ENCODE data around the gene AGTRAP.

The AGTRAP gene

DNA sequence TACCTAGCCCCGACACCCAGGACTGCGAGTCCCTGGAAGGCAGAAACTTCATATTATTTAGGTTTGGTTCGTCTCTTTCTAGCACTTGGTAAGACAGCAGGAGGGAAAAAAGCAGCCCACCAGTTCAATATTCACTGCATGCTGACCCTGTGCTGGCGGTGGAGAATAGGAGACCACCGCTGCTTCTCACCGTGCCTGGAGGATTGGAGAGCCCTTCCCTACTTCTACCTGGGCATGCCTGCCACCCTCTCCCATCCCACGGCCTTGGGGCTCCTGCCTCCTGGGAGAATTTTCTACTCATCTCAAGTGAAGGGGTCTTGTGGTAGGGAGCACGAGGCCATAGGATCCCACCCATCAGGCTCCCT lies 64.4 kb downstream of the AGTRAP start:
- TF ChIP-seq EZH2 (IDR thresholded peaks at IDR 0.05; ENCODE audit: borderline replicate concordance, low read depth, low read length, severe bottlenecking) = no peak
- TF ChIP-seq, protein P1, sequence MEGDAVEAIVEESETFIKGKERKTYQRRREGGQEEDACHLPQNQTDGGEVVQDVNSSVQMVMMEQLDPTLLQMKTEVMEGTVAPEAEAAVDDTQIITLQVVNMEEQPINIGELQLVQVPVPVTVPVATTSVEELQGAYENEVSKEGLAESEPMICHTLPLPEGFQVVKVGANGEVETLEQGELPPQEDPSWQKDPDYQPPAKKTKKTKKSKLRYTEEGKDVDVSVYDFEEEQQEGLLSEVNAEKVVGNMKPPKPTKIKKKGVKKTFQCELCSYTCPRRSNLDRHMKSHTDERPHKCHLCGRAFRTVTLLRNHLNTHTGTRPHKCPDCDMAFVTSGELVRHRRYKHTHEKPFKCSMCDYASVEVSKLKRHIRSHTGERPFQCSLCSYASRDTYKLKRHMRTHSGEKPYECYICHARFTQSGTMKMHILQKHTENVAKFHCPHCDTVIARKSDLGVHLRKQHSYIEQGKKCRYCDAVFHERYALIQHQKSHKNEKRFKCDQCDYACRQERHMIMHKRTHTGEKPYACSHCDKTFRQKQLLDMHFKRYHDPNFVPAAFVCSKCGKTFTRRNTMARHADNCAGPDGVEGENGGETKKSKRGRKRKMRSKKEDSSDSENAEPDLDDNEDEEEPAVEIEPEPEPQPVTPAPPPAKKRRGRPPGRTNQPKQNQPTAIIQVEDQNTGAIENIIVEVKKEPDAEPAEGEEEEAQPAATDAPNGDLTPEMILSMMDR (IDR thresholded peaks at IDR 0.05; ENCODE audit: borderline replicate concordance, extremely low read depth, low read length, poor library complexity, severe bottlenecking) = no peak

More for the DNA sequence above, 64.4 kb downstream of the AGTRAP start:
- Histone ChIP-seq H2AFZ (ENCODE audit: low read depth, low read length) (no peak overlapping the region), H3K79me2 (ENCODE audit: insufficient read depth, low read length) (peaks cover 5% of the 10 kb centered on the region), H3K4me2 (ENCODE audit: insufficient read depth, low read length) (no peak overlapping the region), H3K27me3 (ENCODE audit: insufficient read depth, low read length, poor library complexity) (no peaks in the 10 kb centered on the region), H3K4me3 (ENCODE audit: low read depth in 1 of 2, low read length in 2 of 2) (no peak overlapping the region), H4K20me1 (ENCODE audit: insufficient read depth, low read length) (no peaks in the 10 kb centered on the region), H3K4me1 (ENCODE audit: insufficient read depth, low read length) (peaks cover 21% of the 10 kb centered on the region), H3K27ac (ENCODE audit: low read length) (no peak overlapping the region), H3K36me3 (ENCODE audit: insufficient read depth, low read length) (peaks cover 30% of the 10 kb centered on the region), H3K9me3 (ENCODE audit: insufficient read depth, low read length, severe bottlenecking) (no peaks in the 10 kb centered on the region), H3K9ac (ENCODE audit: low read depth, low read length) (no peak overlapping the region)
- no peak for DNase-seq
- no peak for ATAC-seq (ENCODE audit: insufficient read depth, low read depth)

Data from DND-41 (cell line).